Loucy (cell line): ENCODE data around the gene FLT3LG.

Experiments used
- H2AFZ ChIP-seq: fragments of 200-600 bp; sonication (generic); 2 replicates; pipeline ENCODE4 v1.6.0; 2016; ENCODE audit warnings: antibody characterized with exemption, mild to moderate bottlenecking, low read length, moderate library complexity
- H3F3A ChIP-seq: fragments of 200-600 bp; 2 replicates; pipeline ENCODE4 v1.6.0; 2016; ENCODE audit warnings: antibody characterized with exemption, low read depth, mild to moderate bottlenecking
- H3K27me3 ChIP-seq: fragments of 200-600 bp; sonication (generic); 2 replicates; pipeline ENCODE4 v1.6.1; 2014; ENCODE audit warnings: low read length, mild to moderate bottlenecking; ENCODE audit not compliant: insufficient read depth, poor library complexity, severe bottlenecking
- H3K36me3 ChIP-seq: fragments of 200-600 bp; sonication (generic); 2 replicates; pipeline ENCODE4 v1.6.1; 2016; ENCODE audit warnings: low read length; ENCODE audit not compliant: insufficient read depth
- H3K4me1 ChIP-seq: fragments of 200-600 bp; sonication (generic); 2 replicates; pipeline ENCODE4 v1.5.1; 2014; ENCODE audit warnings: low read length, mild to moderate bottlenecking; ENCODE audit not compliant: insufficient read depth, poor library complexity, severe bottlenecking
- H3K4me2 ChIP-seq: fragments of 200-600 bp; sonication (generic); 2 replicates; pipeline ENCODE4 v1.6.0; 2014; ENCODE audit warnings: antibody characterized with exemption, low read length, low read depth, mild to moderate bottlenecking; ENCODE audit not compliant: poor library complexity, severe bottlenecking
- H3K4me3 ChIP-seq: fragments of 200-600 bp; sonication (generic); 2 replicates; pipeline ENCODE4 v1.5.1; 2014; ENCODE audit warnings: low read length, mild to moderate bottlenecking, mixed read lengths; ENCODE audit not compliant: poor library complexity, severe bottlenecking
- H3K79me2 ChIP-seq: fragments of 200-600 bp; sonication (generic); 2 replicates; pipeline ENCODE4 v1.6.1; 2014; ENCODE audit warnings: low read length; ENCODE audit not compliant: insufficient read depth
- H3K9ac ChIP-seq: fragments of 200-600 bp; sonication (generic); 2 replicates; pipeline ENCODE4 v1.6.0; 2014; ENCODE audit warnings: mild to moderate bottlenecking, low read depth, low read length, moderate library complexity; ENCODE audit not compliant: poor library complexity, severe bottlenecking
- H3K9me2 ChIP-seq: fragments of 200-600 bp; sonication (generic); replicated peaks from 2 replicates; pipeline ENCODE4 v1.6.1; 2016; ENCODE audit warnings: low read depth, low read length, mixed read lengths
- H3K9me3 ChIP-seq: fragments of 200-600 bp; sonication (generic); 2 replicates; pipeline ENCODE4 v1.6.1; 2014; ENCODE audit warnings: mild to moderate bottlenecking, antibody characterized with exemption, low read length, low read depth; ENCODE audit not compliant: insufficient read depth
- H4K20me1 ChIP-seq: fragments of 200-600 bp; sonication (generic); 2 replicates; pipeline ENCODE4 v1.6.0; 2014; ENCODE audit warnings: antibody characterized with exemption, low read length, mild to moderate bottlenecking; ENCODE audit not compliant: insufficient read depth, poor library complexity, severe bottlenecking
- EZH2phosphoT487 ChIP-seq: fragments of 200-600 bp; IDR thresholded peaks from 2 replicates; pipeline ENCODE4 v1.6.1; 2018; ENCODE audit warnings: antibody characterized with exemption, mild to moderate bottlenecking, moderate library complexity, borderline replicate concordance
- TF ChIP-seq, protein P1 (sequence below): fragments of 200-600 bp; sonication (generic); conservative IDR thresholded peaks from 2 replicates; pipeline ENCODE4 v1.5.1; 2014; ENCODE audit warnings: mild to moderate bottlenecking, antibody characterized with exemption, low read length

Gene FLT3LG

DNA sequence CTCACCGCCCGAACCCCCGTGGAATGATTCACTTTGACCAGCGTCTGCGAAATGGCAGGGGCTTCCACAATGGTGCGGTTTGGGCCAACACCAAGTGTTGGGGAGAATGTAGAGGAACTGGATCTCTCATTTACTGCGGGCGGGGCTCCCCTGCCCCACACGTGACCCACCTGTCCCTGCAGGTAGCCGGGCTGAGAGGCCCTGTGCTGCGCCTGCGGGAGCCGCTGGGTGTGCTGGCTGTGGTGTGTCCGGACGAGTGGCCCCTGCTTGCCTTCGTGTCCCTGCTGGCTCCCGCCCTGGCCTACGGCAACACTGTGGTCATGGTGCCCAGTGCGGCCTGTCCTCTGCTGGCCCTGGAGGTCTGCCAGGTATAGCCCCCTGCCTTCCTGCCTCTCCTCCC is 5.8 kb upstream of the FLT3LG start:
- no peak for TF ChIP-seq EZH2phosphoT487
- TF ChIP-seq, protein P1, sequence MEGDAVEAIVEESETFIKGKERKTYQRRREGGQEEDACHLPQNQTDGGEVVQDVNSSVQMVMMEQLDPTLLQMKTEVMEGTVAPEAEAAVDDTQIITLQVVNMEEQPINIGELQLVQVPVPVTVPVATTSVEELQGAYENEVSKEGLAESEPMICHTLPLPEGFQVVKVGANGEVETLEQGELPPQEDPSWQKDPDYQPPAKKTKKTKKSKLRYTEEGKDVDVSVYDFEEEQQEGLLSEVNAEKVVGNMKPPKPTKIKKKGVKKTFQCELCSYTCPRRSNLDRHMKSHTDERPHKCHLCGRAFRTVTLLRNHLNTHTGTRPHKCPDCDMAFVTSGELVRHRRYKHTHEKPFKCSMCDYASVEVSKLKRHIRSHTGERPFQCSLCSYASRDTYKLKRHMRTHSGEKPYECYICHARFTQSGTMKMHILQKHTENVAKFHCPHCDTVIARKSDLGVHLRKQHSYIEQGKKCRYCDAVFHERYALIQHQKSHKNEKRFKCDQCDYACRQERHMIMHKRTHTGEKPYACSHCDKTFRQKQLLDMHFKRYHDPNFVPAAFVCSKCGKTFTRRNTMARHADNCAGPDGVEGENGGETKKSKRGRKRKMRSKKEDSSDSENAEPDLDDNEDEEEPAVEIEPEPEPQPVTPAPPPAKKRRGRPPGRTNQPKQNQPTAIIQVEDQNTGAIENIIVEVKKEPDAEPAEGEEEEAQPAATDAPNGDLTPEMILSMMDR, result no peak
- H4K20me1 ChIP-seq, result no peaks in the 10 kb centered on the region

DNA sequence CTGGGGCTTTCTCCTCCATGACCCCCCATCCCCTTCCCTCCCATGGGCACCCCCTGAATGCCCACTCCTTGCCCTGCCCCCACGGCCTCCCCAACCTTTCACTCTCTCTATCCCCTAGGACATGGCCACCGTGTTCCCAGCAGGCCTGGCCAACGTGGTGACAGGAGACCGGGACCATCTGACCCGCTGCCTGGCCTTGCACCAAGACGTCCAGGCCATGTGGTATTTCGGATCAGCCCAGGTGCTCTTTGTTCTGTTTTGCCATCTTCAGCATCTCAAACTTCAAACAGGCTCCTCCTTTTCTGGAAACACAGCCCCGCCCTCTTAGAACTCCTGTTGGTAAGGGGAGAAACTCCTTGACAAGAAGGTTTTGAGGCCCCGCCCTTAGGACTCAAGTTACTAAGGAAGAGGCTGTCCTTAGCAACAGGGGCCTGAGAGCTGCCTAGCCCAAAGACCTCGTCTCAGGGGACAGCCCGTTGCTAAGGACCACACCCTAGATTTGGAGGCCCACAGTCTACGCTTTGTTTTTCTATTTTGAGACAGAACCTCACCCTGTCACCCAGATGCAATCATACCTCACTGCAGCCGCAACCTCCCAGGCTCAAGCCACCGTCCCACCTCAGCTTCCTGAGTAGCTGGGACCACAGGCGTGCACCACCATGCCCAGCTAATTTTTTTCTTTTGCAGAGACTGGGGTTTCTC is 5.1 kb upstream of the FLT3LG start:
- H3F3A ChIP-seq, result peaks cover 19% of the 10 kb centered on the region
- H3K4me2 ChIP-seq, result peak overlapping the region; percentile 72
- no peaks in the 10 kb centered on the region; the same call in 1 of the 2 replicates for H3K36me3 ChIP-seq
- no peaks in the 10 kb centered on the region for H3K9me2 ChIP-seq
- H3K27me3 ChIP-seq, result no peaks in the 10 kb centered on the region
- no peaks in the 10 kb centered on the region for H4K20me1 ChIP-seq
- H3K4me1 ChIP-seq, result peaks cover 42% of the 10 kb centered on the region
- TF ChIP-seq EZH2phosphoT487, result no peak
- TF ChIP-seq, protein P1, result no peak
- no peaks in the 10 kb centered on the region for H3K79me2 ChIP-seq
- H3K4me3 ChIP-seq, result peak overlapping the region; percentile 66
- H3K9me3 ChIP-seq, result no peaks in the 10 kb centered on the region
- no peak overlapping the region for H2AFZ ChIP-seq
- peak overlapping the region; percentile 55 for H3K9ac ChIP-seq

More for the DNA sequence above, 5.8 kb upstream of the FLT3LG start:
- peak overlapping the region; percentile 55 for H3K9ac ChIP-seq
- peaks cover 36% of the 10 kb centered on the region for H3K4me1 ChIP-seq
- H3K9me2 ChIP-seq, result no peaks in the 10 kb centered on the region
- H3F3A ChIP-seq, result peaks cover 19% of the 10 kb centered on the region
- H3K27me3 ChIP-seq, result no peaks in the 10 kb centered on the region
- no peaks in the 10 kb centered on the region; the same call in 1 of the 2 replicates for H3K36me3 ChIP-seq
- H2AFZ ChIP-seq, result no peak overlapping the region
- H3K4me2 ChIP-seq, result peak overlapping the region; percentile 72
- H3K79me2 ChIP-seq, result no peaks in the 10 kb centered on the region
- no peaks in the 10 kb centered on the region for H3K9me3 ChIP-seq
- H3K4me3 ChIP-seq, result peak overlapping the region; percentile 66

GRCh38 chr19:49469828-49470614 is 4.0 kb upstream of the FLT3LG start:
- H3K9me3 ChIP-seq, result no peaks in the 10 kb centered on the region
- peaks cover 19% of the 10 kb centered on the region for H3F3A ChIP-seq
- no peaks in the 10 kb centered on the region for H4K20me1 ChIP-seq
- no peaks in the 10 kb centered on the region for H3K9me2 ChIP-seq
- H3K4me1 ChIP-seq, result peaks cover 49% of the 10 kb centered on the region
- peak overlapping the region; percentile 72 for H3K4me2 ChIP-seq
- no peaks in the 10 kb centered on the region for H3K36me3 ChIP-seq
- H3K9ac ChIP-seq, result peak overlapping the region; percentile 63
- no peak for TF ChIP-seq EZH2phosphoT487
- TF ChIP-seq, protein P1, result peak; percentile 84
- peak overlapping the region; percentile 52 for H3K4me3 ChIP-seq
- H2AFZ ChIP-seq, result no peak overlapping the region
- no peaks in the 10 kb centered on the region for H3K27me3 ChIP-seq
- H3K79me2 ChIP-seq, result no peaks in the 10 kb centered on the region
